GM12878 (cell line): Measurements from ENCODE around the gene VPS33B. TPM values are rescaled to one million over a fixed set of nuclear protein-coding genes. Genes with fewer than 3 reads are reported as not detected.

ENCODE experiments used
- ATAC-seq: fragments of 200-7000 bp; cut with Tn5 transposase; 3 replicates; pipeline ENCODE4 v1.9.1; 2020; ENCODE audit warnings: mild to moderate bottlenecking, moderate library complexity
- BruUV-seq: library from RNA; stranded (reverse); fragments of 400-500 nt; replicated peaks from 2 replicates; lab custom pipeline; 2021; lab: Mats Ljungman, UMichigan
- CTCF ChIA-PET: fragments of 300-600 bp; sonication (Branson Sonifier 250); formaldehyde crosslinking; extraction: SDS; loops from one replicate; lab custom pipeline; 2021; ENCODE audit warnings: inconsistent platforms; lab: Yijun Ruan, JAX
- POLR2A ChIA-PET: fragments of 350-600 bp; formaldehyde crosslinking; extraction: SDS; loops from one replicate; lab custom pipeline; 2021; ENCODE audit warnings: inconsistent platforms; lab: Charles Lee
- RAD21 ChIA-PET: fragments of 300-600 bp; sonication (Branson Sonifier 250); formaldehyde crosslinking; loops from one replicate; lab custom pipeline; 2023; ENCODE audit warnings: antibody characterized with exemption; ENCODE audit not compliant: unreplicated experiment; lab: Charles Lee
- SMC1A ChIA-PET: fragments of 300-600 bp; sonication (Branson Sonifier 250); formaldehyde crosslinking; loops from one replicate; lab custom pipeline; 2023; ENCODE audit not compliant: unreplicated experiment, uncharacterized antibody; lab: Charles Lee
- DNase-seq: peaks from one replicate; pipeline ENCODE4 v3.0.0-alpha.2; 2011; ENCODE audit warnings: low read depth, low spot score
- FAIRE-seq: peaks from 3 replicates; lab custom pipeline; 2011; peaks lifted over from hg19 to GRCh38; lab: Jason Lieb, UNC
- H2AFZ ChIP-seq: 2 replicates; pipeline ENCODE4 v1.6.0; 2011; ENCODE audit warnings: low read depth, low read length, control low read depth; ENCODE audit not compliant: control insufficient read depth
- H3K27ac ChIP-seq: 2 replicates; pipeline ENCODE4 v1.5.1; 2011; ENCODE audit warnings: control low read depth; ENCODE audit not compliant: control insufficient read depth, insufficient read depth
- H3K27me3 ChIP-seq, 2 experiments: replicated peaks in 1 of 2; 2 replicates each; pipeline versions ENCODE4 v1.6.0 to v1.6.1; 2011; ENCODE audit warnings: low read length in 1 of 2; ENCODE audit not compliant: control insufficient read depth in 2 of 2, insufficient read depth in 2 of 2
- H3K36me3 ChIP-seq, 2 experiments: 2 replicates each; pipeline ENCODE4 v1.5.1; 2011; ENCODE audit warnings: low read length in 1 of 2; ENCODE audit not compliant: control insufficient read depth in 2 of 2, insufficient read depth in 2 of 2
- H3K4me1 ChIP-seq: 2 replicates; pipeline ENCODE4 v1.6.1; 2011; ENCODE audit warnings: mild to moderate bottlenecking, low read length, moderate library complexity, mixed read lengths; ENCODE audit not compliant: control insufficient read depth, insufficient read depth
- H3K4me2 ChIP-seq: 2 replicates; pipeline ENCODE4 v1.6.0; 2011; ENCODE audit warnings: control low read depth; ENCODE audit not compliant: control insufficient read depth, insufficient read depth
- H3K4me3 ChIP-seq: fragments of 200-600 bp; sonication (generic); 2 replicates; pipeline ENCODE4 v1.5.1; 2016
- H3K79me2 ChIP-seq: 2 replicates; pipeline ENCODE4 v1.6.0; 2011; ENCODE audit warnings: low read length; ENCODE audit not compliant: control insufficient read depth, insufficient read depth
- H3K9ac ChIP-seq: 2 replicates; pipeline ENCODE4 v1.8.0; 2011; ENCODE audit warnings: low read length, control low read depth, mixed read lengths; ENCODE audit not compliant: control insufficient read depth, insufficient read depth
- H3K9me3 ChIP-seq: replicated peaks from 3 replicates; pipeline ENCODE4 v1.5.1; 2011; ENCODE audit warnings: mild to moderate bottlenecking, low read length; ENCODE audit not compliant: control insufficient read depth, insufficient read depth
- H4K20me1 ChIP-seq: 2 replicates; pipeline ENCODE4 v1.6.0; 2011; ENCODE audit not compliant: control insufficient read depth, insufficient read depth
- BHLHE40 ChIP-seq, 2 experiments: fragments of 450-650 bp in 1 of 2; IDR thresholded peaks; 2 replicates each; pipeline ENCODE4 v1.6.1; 2011 to 2017; ENCODE audit warnings: low read depth in 2 of 2, borderline replicate concordance in 1 of 2, improper control_type of control experiment in 1 of 2, low read length in 1 of 2, mild to moderate bottlenecking in 1 of 2
- CHD1 ChIP-seq: IDR thresholded peaks from 2 replicates; pipeline ENCODE4 v1.6.1; 2012; ENCODE audit warnings: low read depth, low read length, improper control_type of control experiment
- CREM ChIP-seq: IDR thresholded peaks from 2 replicates; pipeline ENCODE4 v1.6.1; 2014; ENCODE audit warnings: antibody characterized with exemption, low read depth
- E2F4 ChIP-seq: IDR thresholded peaks from 2 replicates; pipeline ENCODE4 v1.6.1; 2012; ENCODE audit warnings: low read depth, low read length, improper control_type of control experiment
- EP300 ChIP-seq, 2 experiments: fragments of 150-350 bp in 1 of 2; IDR thresholded peaks; 2 replicates each; pipeline ENCODE4 v1.6.1; 2011 to 2012; ENCODE audit warnings: low read depth in 2 of 2, low read length in 2 of 2, borderline replicate concordance in 1 of 2, improper control_type of control experiment in 1 of 2, inconsistent platforms in 1 of 2; ENCODE audit not compliant: control insufficient read depth in 1 of 2
- HDAC6 ChIP-seq: fragments of 200-600 bp; sonication (generic); IDR thresholded peaks from one replicate; pipeline ENCODE4 v1.8.0; 2017; ENCODE audit warnings: antibody characterized with exemption; ENCODE audit not compliant: unreplicated experiment
- HDGF ChIP-seq: fragments of 450-650 bp; IDR thresholded peaks from 2 replicates; pipeline ENCODE4 v1.6.1; 2016; ENCODE audit warnings: antibody characterized with exemption
- IKZF2 ChIP-seq, 2 experiments: fragments of 450-650 bp; IDR thresholded peaks; 2 replicates each; pipeline ENCODE4 v1.6.1; 2017; ENCODE audit warnings: mild to moderate bottlenecking in 2 of 2, moderate library complexity in 2 of 2
- KLF5 ChIP-seq: fragments of 450-650 bp; IDR thresholded peaks from 2 replicates; pipeline ENCODE4 v1.6.1; 2014; ENCODE audit warnings: mild to moderate bottlenecking; ENCODE audit not compliant: partially characterized antibody
- NKRF ChIP-seq: fragments of 450-650 bp; conservative IDR thresholded peaks from 2 replicates; pipeline ENCODE4 v1.6.1; 2017; ENCODE audit warnings: mild to moderate bottlenecking, moderate library complexity
- SUZ12 ChIP-seq: fragments of 200-600 bp; sonication (generic); IDR thresholded peaks from one replicate; pipeline ENCODE4 v1.6.1; 2018; ENCODE audit warnings: antibody characterized with exemption, mild to moderate bottlenecking; ENCODE audit not compliant: unreplicated experiment
- USF1 ChIP-seq: IDR thresholded peaks from 2 replicates; pipeline ENCODE4 v1.6.1; 2011; ENCODE audit warnings: borderline replicate concordance, low read depth, mild to moderate bottlenecking, moderate library complexity, mixed read lengths, low read length; ENCODE audit not compliant: insufficient read depth; ENCODE audit errors: extremely low read length
- YBX1 ChIP-seq: fragments of 450-650 bp; IDR thresholded peaks from 2 replicates; pipeline ENCODE4 v1.6.1; 2016; ENCODE audit warnings: antibody characterized with exemption
- ZBTB33 ChIP-seq: fragments of 450-650 bp; IDR thresholded peaks from 2 replicates; pipeline ENCODE4 v1.6.1; 2017; ENCODE audit warnings: mild to moderate bottlenecking
- ZNF217 ChIP-seq: fragments of 450-650 bp; IDR thresholded peaks from 2 replicates; pipeline ENCODE4 v1.6.1; 2017; ENCODE audit warnings: antibody characterized with exemption, mild to moderate bottlenecking
- ZNF274 ChIP-seq: IDR thresholded peaks from one replicate; pipeline ENCODE4 v1.8.0; 2011; ENCODE audit not compliant: insufficient read length, insufficient read depth
- ZZZ3 ChIP-seq: IDR thresholded peaks from 2 replicates; pipeline ENCODE4 v1.6.1; 2011; ENCODE audit warnings: low read depth; ENCODE audit not compliant: control insufficient read depth, insufficient read length
- WGBS: methylation state at CpG from one replicate; pipeline ENCODE4 v1.1.6; 2016; ENCODE audit warnings: low lambda C conversion rate; ENCODE audit not compliant: insufficient replicate concordance, insufficient coverage; ENCODE audit errors: missing lambda C conversion rate; 5-methylcytosine and 5-hydroxymethylcytosine counted together
- in situ Hi-C: fragments of 300-500 bp; cut with MboI; formaldehyde crosslinking; loops from 9 replicates; pipeline ENCODE4 v1.14.3; 2018; ENCODE audit warnings: mixed read lengths
- intact Hi-C: fragments of 100-400 bp; cut with micrococcal nuclease; formaldehyde crosslinking; loops from one replicate; pipeline ENCODE4 v1.14.2; 2022; ENCODE audit not compliant: unreplicated experiment
- polyA plus RNA-seq, 11 experiments: library from polyadenylated mRNA; depleted of rRNA in 4 of 11; unstranded in 6 of 11; stranded (reverse) in 5 of 11; fragments of >200 nt; fragmentation: Nextera tagmentation in 4 of 11; fragmentation: Illumina TruSeq in 1 of 11; extraction: Ambion mirVana in 4 of 11; extraction: Trizol in 1 of 11; gene quantifications; 1 replicate in 1 of 11; 2 replicates in 10 of 11; pipeline versions ENCODE4 v1.2.1 to v1.2.3, GENCODE V29; 2011 to 2016; ENCODE audit warnings: inconsistent platforms in 2 of 11, missing spikeins in 2 of 11, low read depth in 1 of 11
- total RNA-seq, 4 experiments: library from RNA; depleted of rRNA in 3 of 4; stranded (reverse); fragments of >200 nt in 3 of 4; fragmentation: Illumina TruSeq in 1 of 4; extraction: Trizol in 1 of 4; gene quantifications; 2 replicates each; pipeline versions ENCODE4 v1.2.1 to v1.2.3, GENCODE V29; 2013 to 2021

Gene VPS33B
- total and polyA plus RNA-seq, 10 of the 15 experiments (the other 5 are each of a cell fraction or from before 2014, with no cell fraction given) = 11.4 to 21.5 (median 15.2) TPM

GRCh38 chr15:91027677-91028076, 5.3 kb upstream of the VPS33B start:
- CTCF ChIA-PET = interaction anchor here (0.8 to 2.1 kb wide), 3 partner anchors 46 to 241 kb away, joined by 3 to 6 read pairs (median 4); no protein-coding TSS in a partner anchor
- Histone ChIP-seq H3K4me3 (no peak overlapping the region), H3K4me1 (no peaks in the 10 kb centered on the region), H4K20me1 (no peaks in the 10 kb centered on the region), H3K36me3 (no peaks in the 10 kb centered on the region), H2AFZ (no peak overlapping the region), H3K27me3 (no peaks in the 10 kb centered on the region), H3K27ac (no peak overlapping the region), H3K4me2 (no peak overlapping the region), H3K9me3 (no peaks in the 10 kb centered on the region), H3K9ac (no peak overlapping the region), H3K79me2 (no peaks in the 10 kb centered on the region; the same call in 1 of the 2 replicates)
- intact Hi-C loops = no loop called here
- no peak for FAIRE-seq
- DNase-seq = no peak
- RAD21 ChIA-PET = interaction anchor here (1.0 kb wide), 1 partner anchor 92 kb away, joined by 3 read pairs; the partner anchor contains the start of gene UNC45A
- SMC1A ChIA-PET = interaction anchor here (0.6 to 1.4 kb wide), 2 partner anchors 9 to 66 kb away, joined by 3 read pairs; no protein-coding TSS in a partner anchor
- POLR2A ChIA-PET = no interaction called here
- 0% methylated on average over 1 of the region's 1 CpG for WGBS
- in situ Hi-C loops = no loop called here
- ATAC-seq = no peak
- BruUV-seq = no TSS peak
- TF ChIP-seq YBX1 = no peak
- TF ChIP-seq ZNF217 = no peak
- no peak for TF ChIP-seq CREM
- TF ChIP-seq USF1 = no peak
- no peak for TF ChIP-seq NKRF
- no peak for TF ChIP-seq KLF5
- TF ChIP-seq BHLHE40 (IDR thresholded peaks at IDR 0.05; ENCODE audit: borderline replicate concordance in 1 of 2, low read depth in 2 of 2, low read length in 1 of 2) = no peak
- TF ChIP-seq ZNF274 = no peak
- no peak for TF ChIP-seq CHD1
- no peak for TF ChIP-seq HDGF
- TF ChIP-seq SUZ12 = no peak
- no peak for TF ChIP-seq IKZF2 (IDR thresholded peaks at IDR 0.05)
- no peak for TF ChIP-seq ZZZ3
- no peak for TF ChIP-seq EP300 (IDR thresholded peaks at IDR 0.05; ENCODE audit: borderline replicate concordance in 1 of 2, control insufficient read depth in 1 of 2, low read depth in 2 of 2, low read length in 2 of 2)
- no peak for TF ChIP-seq E2F4
- TF ChIP-seq ZBTB33 = no peak
- no peak for TF ChIP-seq HDAC6
